ENCODE measurements around the gene PACSIN3. TPM values are rescaled to one million over a fixed set of nuclear protein-coding genes. Genes with fewer than 3 reads are reported as not detected.
A peak's percentile ranks its signal among the peaks of the same experiment; 100 is the strongest.

PACSIN3 gene
- total RNA-seq, 1 experiment from 2014 or later = 113 TPM

- Histone ChIP-seq H3K4me2 (no peak overlapping the region), H3K36me3 (ENCODE audit: low read depth) (peaks cover 18% of the 10 kb centered on the region), H3K27ac (no peak overlapping the region), H3K27me3 (ENCODE audit: insufficient read depth, low read depth) (no peaks in the 10 kb centered on the region), H3K9me2 (ENCODE audit: insufficient read depth) (no peaks in the 10 kb centered on the region), H2AFZ (no peak overlapping the region), H3K79me2 (ENCODE audit: low read depth) (peaks cover 40% of the 10 kb centered on the region), H3K4me3 (no peak overlapping the region), H4K20me1 (ENCODE audit: insufficient read depth) (peaks cover 17% of the 10 kb centered on the region), H3F3A (ENCODE audit: insufficient read depth, low read depth) (peaks cover 44% of the 10 kb centered on the region), H3K9me3 (ENCODE audit: insufficient read depth, low read depth) (no peaks in the 10 kb centered on the region), H3K4me1 (replicated peaks; ENCODE audit: insufficient read depth) (peaks cover 12% of the 10 kb centered on the region)
- TF ChIP-seq EZH2 (IDR thresholded peaks at IDR 0.05; ENCODE audit: low read depth) = no peak
- no peak for TF ChIP-seq CTCF (conservative IDR thresholded peaks at IDR 0.05)
- no TSS peak for BruUV-seq (replicated peaks)
- intact Hi-C loops (cut with micrococcal nuclease; ENCODE audit: unreplicated experiment) = no loop called here
- CTCF ChIA-PET = interaction anchor here (1.1 to 1.8 kb wide), 4 partner anchors 37 to 177 kb away, joined by 3 to 9 read pairs (median 7); partner anchors contain the start of genes DDB2 and NR1H3
- POLR2A ChIA-PET (ENCODE audit: unreplicated experiment) = interaction anchor here (0.5 kb wide), 1 partner anchor 46 kb away, joined by 5 read pairs; no protein-coding TSS in a partner anchor
- no peak for DNase-seq
These were observed 7.9 kb downstream of the PACSIN3 start for GRCh38 chr11:47178316-47178715.

- no peak for DNase-seq
- H4K20me1 ChIP-seq (ENCODE audit: insufficient read depth) = peaks cover 22% of the 10 kb centered on the region
- H3K4me3 ChIP-seq = no peak overlapping the region
- ChIA-PET CTCF (interaction anchor here (1.1 to 1.8 kb wide), 4 partner anchors 37 to 177 kb away, joined by 3 to 9 read pairs (median 7); partner anchors contain the start of genes DDB2 and NR1H3), POLR2A (ENCODE audit: unreplicated experiment) (interaction anchor here (0.5 to 0.6 kb wide), 3 partner anchors 46 to 71 kb away, joined by 3 to 5 read pairs (median 5); no protein-coding TSS in a partner anchor)
- H3K79me2 ChIP-seq (ENCODE audit: low read depth) = peaks cover 40% of the 10 kb centered on the region
- no TSS peak for BruUV-seq (replicated peaks)
- H2AFZ ChIP-seq = no peak overlapping the region
- H3K9me3 ChIP-seq (ENCODE audit: insufficient read depth, low read depth) = no peaks in the 10 kb centered on the region
- peaks cover 44% of the 10 kb centered on the region for H3F3A ChIP-seq (ENCODE audit: insufficient read depth, low read depth)
- H3K36me3 ChIP-seq (ENCODE audit: low read depth) = peaks cover 22% of the 10 kb centered on the region; the same call in 1 of the 2 replicates
- H3K27me3 ChIP-seq (ENCODE audit: insufficient read depth, low read depth) = no peaks in the 10 kb centered on the region
- no peaks in the 10 kb centered on the region for H3K9me2 ChIP-seq (ENCODE audit: insufficient read depth)
- peak overlapping the region; percentile 95 for H3K4me2 ChIP-seq
- intact Hi-C loops (cut with micrococcal nuclease; ENCODE audit: unreplicated experiment) = loop anchor here (1.0 to 2.0 kb wide), 7 partner anchors 16 to 231 kb away; partner anchors contain the start of genes ACP2 and SLC39A13
- H3K27ac ChIP-seq = peak overlapping the region; percentile 77; the same call in 1 of the 2 replicates
- peaks cover 12% of the 10 kb centered on the region for H3K4me1 ChIP-seq (replicated peaks; ENCODE audit: insufficient read depth)
- TF ChIP-seq CTCF (conservative IDR thresholded peaks at IDR 0.05) (no peak), EZH2 (IDR thresholded peaks at IDR 0.05; ENCODE audit: low read depth) (no peak)
These were observed 8.4 kb downstream of the PACSIN3 start for GRCh38 chr11:47177846-47178245.

GRCh38 chr11:47177229-47177845 is 8.9 kb downstream of the PACSIN3 start:
- POLR2A ChIA-PET (ENCODE audit: unreplicated experiment) = interaction anchor here (0.5 to 0.6 kb wide), 3 partner anchors 47 to 72 kb away, joined by 3 to 5 read pairs (median 5); no protein-coding TSS in a partner anchor
- no TSS peak for BruUV-seq (replicated peaks)

More at GRCh38 chr11:47177229-47177845, 8.9 kb downstream of the PACSIN3 start:
- Histone ChIP-seq H3K4me2 (peak overlapping the region; percentile 95), H3K4me1 (replicated peaks; ENCODE audit: insufficient read depth) (peaks cover 12% of the 10 kb centered on the region), H3K79me2 (ENCODE audit: low read depth) (peaks cover 42% of the 10 kb centered on the region), H3K9me2 (ENCODE audit: insufficient read depth) (no peaks in the 10 kb centered on the region), H3K9me3 (ENCODE audit: insufficient read depth, low read depth) (no peaks in the 10 kb centered on the region), H3K27me3 (ENCODE audit: insufficient read depth, low read depth) (no peaks in the 10 kb centered on the region), H3K27ac (peak overlapping the region; percentile 77), H2AFZ (peak overlapping the region; percentile 96), H3K4me3 (peak overlapping the region; percentile 95), H4K20me1 (ENCODE audit: insufficient read depth) (peaks cover 26% of the 10 kb centered on the region), H3F3A (ENCODE audit: insufficient read depth, low read depth) (peaks cover 44% of the 10 kb centered on the region), H3K36me3 (ENCODE audit: low read depth) (peaks cover 25% of the 10 kb centered on the region; the same call in 1 of the 2 replicates)
- peak; percentile 70 to 77 for DNase-seq
- intact Hi-C loops (cut with micrococcal nuclease; ENCODE audit: unreplicated experiment) = loop anchor here (1.0 to 2.0 kb wide), 7 partner anchors 17 to 231 kb away; partner anchors contain the start of genes ACP2 and SLC39A13
- TF ChIP-seq EZH2 (IDR thresholded peaks at IDR 0.05; ENCODE audit: low read depth) (no peak), CTCF (conservative IDR thresholded peaks at IDR 0.05) (peak; percentile 82)
- CTCF ChIA-PET = interaction anchor here (0.6 to 1.8 kb wide), 4 partner anchors 38 to 178 kb away, joined by 6 to 9 read pairs (median 7); partner anchors contain the start of gene DDB2
